ENCODE measurements around the gene EHBP1L1. TPM values are rescaled to one million over a fixed set of nuclear protein-coding genes. Genes with fewer than 3 reads are reported as not detected.

The EHBP1L1 gene
- total RNA-seq, 1 experiment from 2014 or later = 19.6 TPM

Small RNA genes lying within 50 kb of the gene (microRNA-seq; reads per million reads assigned to microRNA genes)
- not detected for gene MIR4690

Other genes starting within 250 kb of the EHBP1L1 start
- gene DPF2, start 242.2 kb upstream of the EHBP1L1 start, total RNA-seq (2022) = 64.2 and 65.3 TPM in 2 replicates
- gene TIGD3, start 221.3 kb upstream of the EHBP1L1 start, total RNA-seq (2022) = 3.0 and 3.2 TPM in 2 replicates
- 8.1 and 8.5 TPM in 2 replicates for gene SLC25A45, start 193.4 kb upstream of the EHBP1L1 start, total RNA-seq (2022)
- 35.1 and 38.2 TPM in 2 replicates for gene FRMD8, start 189.4 kb upstream of the EHBP1L1 start, total RNA-seq (2022)
- gene NEAT1, start 153.3 kb upstream of the EHBP1L1 start, total RNA-seq (2022) = 235 and 254 TPM in 2 replicates
- 4,797 and 4,914 TPM in 2 replicates for gene MALAT1, start 77.0 kb upstream of the EHBP1L1 start, total RNA-seq (2022)
- 123 and 124 TPM in 2 replicates for gene SCYL1, start 51.0 kb upstream of the EHBP1L1 start, total RNA-seq (2022)
- gene LTBP3, start 17.7 kb upstream of the EHBP1L1 start, total RNA-seq (2022) = 87.2 and 91.2 TPM in 2 replicates
- 52.9 and 53.9 TPM in 2 replicates for gene ZNRD2, start 5.6 kb upstream of the EHBP1L1 start, total RNA-seq (2022)
- gene FAM89B, start 3.5 kb upstream of the EHBP1L1 start, total RNA-seq (2022) = 24.0 and 26.9 TPM in 2 replicates
- gene KCNK7, start 19.7 kb downstream of the EHBP1L1 start, total RNA-seq (2022) = 0.39 and 0.49 TPM in 2 replicates
- gene MAP3K11, start 38.2 kb downstream of the EHBP1L1 start, total RNA-seq (2022) = 80.5 and 89.2 TPM in 2 replicates
- 52.7 and 52.8 TPM in 2 replicates for gene PCNX3, start 39.7 kb downstream of the EHBP1L1 start, total RNA-seq (2022)
- gene SIPA1, start 62.0 kb downstream of the EHBP1L1 start, total RNA-seq (2022) = 30.5 and 35.1 TPM in 2 replicates
- gene RELA, start 86.9 kb downstream of the EHBP1L1 start, total RNA-seq (2022) = 51.2 and 54.9 TPM in 2 replicates
- gene KAT5, start 136.2 kb downstream of the EHBP1L1 start, total RNA-seq (2022) = 60.2 and 70.1 TPM in 2 replicates
- 66.7 and 76.4 TPM in 2 replicates for gene RNASEH2C, start 144.7 kb downstream of the EHBP1L1 start, total RNA-seq (2022)
- gene AP5B1, start 204.9 kb downstream of the EHBP1L1 start, total RNA-seq (2022) = 18.2 and 19.3 TPM in 2 replicates
- 19.5 and 21.2 TPM in 2 replicates for gene OVOL1, start 211.0 kb downstream of the EHBP1L1 start, total RNA-seq (2022)